Right forelimb (tissue), 1 donor: ENCODE results near the gene SLC9A3.
A peak's percentile ranks its signal among the peaks of the same experiment; 100 is the strongest.

Experiments
- DNase-seq: peaks from one replicate; pipeline ENCODE4 v3.0.0-alpha.2; 2018

Gene SLC9A3

DNA sequence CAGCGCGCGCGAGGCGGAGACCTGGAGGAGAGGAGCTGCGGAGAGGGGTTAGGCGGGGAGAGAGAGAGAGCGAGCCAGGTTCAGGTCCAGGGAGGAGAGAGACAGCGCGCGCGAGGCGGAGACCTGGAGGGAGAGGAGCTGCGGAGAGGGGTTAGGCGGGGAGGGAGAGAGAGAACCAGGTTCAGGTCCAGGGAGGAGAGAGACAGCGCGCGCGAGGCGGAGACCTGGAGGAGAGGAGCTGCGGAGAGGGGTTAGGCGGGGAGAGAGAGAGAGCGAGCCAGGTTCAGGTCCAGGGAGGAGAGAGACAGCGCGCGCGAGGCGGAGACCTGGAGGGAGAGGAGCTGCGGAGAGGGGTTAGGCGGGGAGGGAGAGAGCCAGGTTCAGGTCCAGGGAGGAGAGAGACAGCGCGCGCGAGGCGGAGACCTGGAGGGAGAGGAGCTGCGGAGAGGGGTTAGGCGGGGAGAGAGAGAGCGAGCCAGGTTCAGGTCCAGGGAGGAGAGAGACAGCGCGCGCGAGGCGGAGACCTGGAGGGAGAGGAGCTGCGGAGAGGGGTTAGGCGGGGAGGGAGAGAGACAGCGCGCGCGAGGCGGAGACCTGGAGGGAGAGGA, 49.9 kb downstream of the SLC9A3 start:
- DNase-seq: peak; percentile 30

DNA sequence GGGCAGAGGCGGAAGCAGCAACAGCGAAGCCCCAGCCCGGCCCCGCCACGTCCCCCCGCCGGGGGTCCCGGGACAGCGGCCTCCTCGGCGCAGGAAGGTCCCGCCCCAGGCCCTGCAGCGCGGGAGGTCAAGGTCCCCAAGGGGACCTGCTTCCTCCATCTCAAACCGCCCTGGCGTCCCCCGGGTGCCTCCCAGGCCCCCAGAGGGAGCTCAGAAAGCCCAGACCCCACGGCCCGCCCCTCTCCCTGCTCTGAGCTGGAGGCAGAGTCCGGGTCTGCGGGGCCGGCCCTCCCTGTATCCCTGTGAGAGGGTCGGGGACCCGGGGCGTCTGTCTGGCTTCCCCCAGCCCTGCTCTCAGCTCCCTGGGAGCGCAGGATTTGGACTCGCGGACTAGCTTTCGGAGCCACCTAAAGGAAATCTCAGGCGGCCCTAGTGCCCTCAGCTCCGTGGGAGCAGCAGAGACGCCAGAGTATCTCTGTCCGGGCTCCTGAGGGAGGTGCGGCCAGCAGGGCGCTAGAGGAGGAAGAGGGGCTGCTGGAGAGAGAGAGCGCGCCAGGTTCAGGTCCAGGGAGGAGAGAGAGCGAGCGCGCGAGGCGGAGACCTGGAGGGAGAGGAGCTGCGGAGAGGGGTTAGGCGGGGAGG, 50.6 kb downstream of the SLC9A3 start:
- DNase-seq: peak; percentile 66

DNA sequence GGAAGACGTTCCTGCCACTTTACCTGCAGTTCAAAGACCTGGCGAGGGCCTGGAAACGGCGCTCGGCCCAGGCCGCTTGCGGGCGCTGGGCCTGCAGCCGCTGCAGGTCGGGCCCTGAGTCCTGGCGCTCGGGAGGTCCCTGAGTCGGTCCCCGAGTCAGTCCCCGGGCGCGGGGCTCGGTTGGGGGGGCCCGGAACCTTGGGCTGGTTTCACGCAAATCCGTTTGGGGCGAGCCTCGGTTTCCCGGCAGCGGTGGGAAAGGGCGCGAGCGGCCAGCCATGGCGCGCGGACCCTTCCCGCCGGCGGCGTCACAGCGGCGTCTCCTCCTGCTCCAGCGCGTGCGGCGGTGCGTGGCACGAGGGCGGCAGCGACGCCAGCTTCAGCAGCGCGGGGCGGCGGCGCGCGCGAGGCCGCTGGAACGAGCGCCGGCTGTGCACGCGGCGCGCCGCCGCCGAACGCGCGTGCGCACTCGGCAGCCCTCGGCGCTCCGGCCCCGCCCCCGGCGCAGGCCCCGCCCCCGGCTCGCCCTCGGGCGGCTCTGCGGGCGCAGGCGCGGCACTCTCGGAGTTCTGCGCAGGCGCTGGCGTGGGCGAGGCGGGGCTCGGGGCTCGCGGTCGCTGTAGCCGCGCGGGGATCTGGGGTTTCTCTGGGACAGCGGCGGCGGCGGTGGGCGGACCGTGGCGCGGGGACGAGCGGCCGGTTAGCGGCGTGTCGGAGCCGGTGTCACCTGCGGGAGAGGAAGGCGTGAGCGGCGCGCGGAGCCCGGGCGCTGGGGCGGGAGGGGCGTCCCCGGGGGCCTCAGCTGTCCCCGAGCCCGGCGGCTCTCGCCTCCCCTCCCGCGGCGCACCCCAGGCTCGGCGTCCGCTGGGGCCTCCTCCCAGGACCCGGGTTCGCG, 51.3 kb downstream of the SLC9A3 start:
- DNase-seq: peak; percentile 93

DNA sequence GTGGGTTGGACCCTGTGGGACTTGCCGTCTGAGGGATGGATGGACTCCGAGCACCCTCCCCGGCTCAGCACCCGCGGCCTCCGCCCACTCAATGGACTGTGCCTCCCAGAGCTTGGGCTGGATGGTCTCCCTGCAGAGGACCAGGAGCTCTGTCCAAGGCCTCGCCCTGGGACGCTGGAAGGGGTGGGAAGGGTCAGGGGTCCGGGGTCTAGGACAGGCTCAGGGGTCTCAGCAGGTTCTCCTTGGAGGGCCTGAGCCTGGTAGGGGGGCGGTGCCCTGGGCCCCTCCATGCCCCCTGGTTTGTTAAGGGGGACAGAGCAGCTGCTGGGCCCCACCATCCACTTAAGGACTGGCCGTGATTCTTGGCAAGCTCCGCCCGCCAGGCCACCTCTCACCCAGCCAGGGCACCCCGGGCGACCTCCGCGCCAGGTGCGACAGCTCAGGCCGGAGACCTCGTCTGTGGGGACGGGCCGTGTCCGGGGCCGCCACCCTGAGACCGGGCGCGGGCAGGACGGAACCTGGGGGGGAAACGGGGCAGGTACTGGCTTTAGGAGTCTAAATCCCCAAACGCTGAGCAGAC, 52.1 kb downstream of the SLC9A3 start:
- DNase-seq: peak; percentile 42

DNA sequence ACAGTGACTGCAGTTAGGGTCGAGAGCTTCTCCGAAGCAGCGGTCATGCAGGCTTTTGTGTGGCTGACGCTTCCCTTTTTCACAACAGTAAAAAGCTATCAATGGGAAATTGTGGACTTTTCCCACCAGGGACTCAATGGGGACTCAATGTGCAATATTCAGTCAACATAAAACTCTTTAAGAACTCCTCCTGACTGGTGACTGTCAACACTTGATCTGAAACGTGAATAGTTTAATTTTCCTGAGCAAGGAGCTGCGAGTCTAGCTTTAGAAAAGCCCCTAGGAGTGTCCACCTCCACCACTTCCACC, 52.5 kb downstream of the SLC9A3 start:
- DNase-seq: no peak

DNA sequence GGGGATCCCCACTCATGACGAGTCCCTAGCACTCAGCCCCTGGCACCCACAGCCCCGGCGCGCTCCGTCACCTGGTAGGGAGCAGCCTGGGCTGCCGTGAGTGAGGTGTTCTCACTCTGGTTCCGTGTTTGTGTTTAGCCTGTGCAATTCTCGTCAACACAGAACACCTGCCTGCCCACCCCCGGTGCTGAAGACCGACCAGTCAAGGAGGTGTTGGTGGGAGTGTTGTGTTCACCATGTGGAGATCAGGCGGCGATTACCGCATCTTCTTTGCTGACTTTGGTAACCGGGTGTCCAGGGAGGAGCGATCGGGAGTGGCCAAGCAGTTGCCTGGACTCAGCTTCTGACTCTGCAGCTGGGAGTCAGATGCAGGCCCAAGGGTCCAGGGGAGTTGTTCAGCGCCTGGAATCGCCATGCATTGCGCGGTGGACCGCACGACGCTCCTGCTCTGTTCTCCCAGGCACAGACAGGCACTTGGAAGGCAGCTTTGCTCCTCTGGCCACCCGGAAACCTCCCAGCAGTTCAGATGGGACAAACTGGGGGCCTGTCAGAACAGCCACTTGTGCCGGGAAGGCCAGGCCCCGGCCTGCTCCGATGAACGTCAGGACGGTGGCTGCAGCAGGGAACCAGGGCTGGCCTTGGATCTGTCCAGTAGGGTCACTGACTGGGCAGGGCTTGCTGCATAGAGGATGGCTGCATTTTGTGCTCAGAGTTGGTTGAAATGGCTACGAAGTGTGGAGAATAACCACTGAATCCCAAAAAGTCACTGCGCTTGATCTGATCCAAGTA, 53.1 kb downstream of the SLC9A3 start:
- peak; percentile 41 for DNase-seq

DNA sequence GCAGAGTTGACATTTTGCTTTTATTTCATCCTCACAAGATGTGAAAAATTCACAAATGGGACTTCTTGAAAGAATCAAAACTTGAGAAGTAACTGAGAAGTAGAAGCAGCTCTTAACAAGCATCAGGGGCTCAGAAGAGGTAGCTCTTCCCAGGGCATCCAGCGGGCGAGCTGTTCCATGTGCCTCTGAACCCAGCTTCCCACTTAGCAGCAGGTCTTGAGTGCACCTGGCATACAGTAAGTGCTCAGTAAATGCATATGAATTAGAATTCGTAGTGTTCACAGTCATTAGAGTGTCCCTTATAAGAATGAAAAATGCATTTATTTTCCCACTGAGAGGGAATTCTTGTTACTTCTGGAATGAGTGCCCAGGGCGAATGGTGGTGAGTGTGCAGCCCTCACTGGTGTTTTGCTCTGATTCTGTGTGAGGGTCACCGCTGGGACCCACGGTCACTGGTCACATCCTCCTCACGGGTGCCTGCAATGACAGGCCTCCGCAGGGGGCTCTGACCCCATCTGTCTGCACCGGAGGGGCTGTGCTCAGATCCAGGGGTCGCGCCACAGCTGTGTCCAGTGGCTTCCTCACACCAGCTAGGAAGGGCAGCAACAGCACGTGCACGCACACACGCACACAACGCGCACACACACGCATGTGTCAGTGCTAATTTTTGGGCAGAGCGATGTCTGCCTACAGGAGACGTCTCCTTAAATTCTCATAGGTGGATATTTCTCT, 54.3 kb downstream of the SLC9A3 start:
- peak; percentile 32 for DNase-seq

DNA sequence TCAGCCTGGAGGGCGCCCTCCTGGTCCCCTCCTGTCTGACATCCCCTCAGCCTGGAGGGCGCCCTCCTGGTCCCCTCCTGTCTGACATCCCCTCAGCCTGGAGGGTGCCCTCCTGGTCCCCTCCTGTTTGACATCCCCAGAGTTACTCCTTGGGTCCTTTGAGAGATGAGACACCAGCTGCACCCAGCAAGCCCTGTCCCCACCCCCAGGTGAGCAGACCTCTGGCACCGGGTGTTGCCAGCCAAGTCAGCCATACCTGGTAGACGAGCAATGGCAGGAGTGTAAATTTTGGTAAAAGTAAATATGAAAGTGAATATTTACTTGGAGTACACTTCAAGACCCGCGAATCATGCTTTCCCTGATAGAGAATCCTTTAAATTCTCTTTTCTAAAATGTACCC, 55.8 kb downstream of the SLC9A3 start:
- DNase-seq: no peak

DNA sequence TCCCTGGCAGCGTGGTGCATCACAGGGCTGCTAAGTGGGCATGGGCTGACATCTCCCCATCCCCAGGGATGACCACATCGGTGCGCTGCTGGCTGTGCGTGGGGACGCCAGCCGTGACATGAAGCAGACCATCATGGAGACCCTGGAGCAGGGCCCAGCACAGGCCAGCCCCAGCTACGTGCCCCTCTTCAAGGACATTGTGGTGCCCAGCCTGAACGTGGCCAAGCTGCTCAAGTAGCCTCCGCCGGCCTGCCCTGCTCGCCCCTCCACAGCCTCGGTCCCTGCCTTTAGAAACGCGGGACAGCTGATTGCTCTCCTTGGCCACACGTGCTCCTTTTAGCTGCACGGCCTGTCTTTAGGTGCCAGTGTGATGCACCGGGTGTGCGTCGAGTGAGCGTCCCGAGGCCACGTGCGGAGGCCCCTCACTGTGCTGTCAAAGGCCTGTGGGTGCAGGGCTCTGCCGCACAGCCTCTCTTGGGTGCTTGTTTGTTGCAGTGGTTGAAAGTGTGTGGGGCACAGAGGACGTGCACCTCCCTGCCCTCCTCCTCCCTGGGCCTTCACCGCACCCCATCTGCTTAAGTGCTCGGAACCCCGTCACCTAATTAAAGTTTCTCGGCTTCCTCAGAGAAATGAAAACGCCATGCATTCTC, 57.5 kb downstream of the SLC9A3 start:
- peak; percentile 18 for DNase-seq

DNA sequence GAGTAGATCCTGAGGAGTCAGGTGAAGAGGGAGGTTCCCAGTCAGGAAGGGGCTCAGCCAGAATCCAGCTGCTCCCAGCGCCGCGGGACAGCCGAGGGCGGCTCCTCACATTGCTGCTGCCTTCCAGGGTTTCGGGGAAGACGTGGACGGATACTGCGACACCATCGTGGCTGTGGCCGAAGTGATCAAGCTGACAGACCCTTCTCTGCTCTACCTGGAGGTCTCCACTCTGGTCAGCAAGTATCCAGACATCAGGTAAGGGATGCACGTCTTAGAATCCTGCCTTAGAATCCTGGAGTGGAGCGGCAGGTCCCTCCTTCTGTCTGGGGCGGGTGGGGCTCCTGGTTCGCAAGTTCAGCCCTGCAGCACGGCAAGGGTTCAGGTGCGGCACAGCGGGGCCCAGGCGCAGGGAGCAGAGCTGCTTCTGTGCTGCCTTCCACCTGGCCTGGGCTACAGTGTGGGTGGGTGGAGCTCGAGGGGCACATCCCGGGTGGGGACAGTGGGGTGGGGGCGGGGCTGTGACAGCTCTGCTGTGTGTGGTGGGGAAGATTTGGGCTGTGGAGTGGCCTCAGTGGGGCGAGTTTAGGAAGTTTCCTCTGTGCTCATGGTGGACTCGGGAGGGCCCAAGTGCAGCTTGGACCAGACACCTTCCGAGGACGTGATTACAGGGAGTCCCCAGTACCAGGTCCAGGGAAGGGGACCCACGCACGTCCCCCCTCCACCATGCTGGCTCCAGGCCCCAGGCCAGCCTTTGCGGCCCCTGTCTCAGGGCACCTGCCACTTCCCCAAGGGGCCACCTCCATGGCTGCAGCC, 58.5 kb downstream of the SLC9A3 start:
- DNase-seq: peak; percentile 41

DNA sequence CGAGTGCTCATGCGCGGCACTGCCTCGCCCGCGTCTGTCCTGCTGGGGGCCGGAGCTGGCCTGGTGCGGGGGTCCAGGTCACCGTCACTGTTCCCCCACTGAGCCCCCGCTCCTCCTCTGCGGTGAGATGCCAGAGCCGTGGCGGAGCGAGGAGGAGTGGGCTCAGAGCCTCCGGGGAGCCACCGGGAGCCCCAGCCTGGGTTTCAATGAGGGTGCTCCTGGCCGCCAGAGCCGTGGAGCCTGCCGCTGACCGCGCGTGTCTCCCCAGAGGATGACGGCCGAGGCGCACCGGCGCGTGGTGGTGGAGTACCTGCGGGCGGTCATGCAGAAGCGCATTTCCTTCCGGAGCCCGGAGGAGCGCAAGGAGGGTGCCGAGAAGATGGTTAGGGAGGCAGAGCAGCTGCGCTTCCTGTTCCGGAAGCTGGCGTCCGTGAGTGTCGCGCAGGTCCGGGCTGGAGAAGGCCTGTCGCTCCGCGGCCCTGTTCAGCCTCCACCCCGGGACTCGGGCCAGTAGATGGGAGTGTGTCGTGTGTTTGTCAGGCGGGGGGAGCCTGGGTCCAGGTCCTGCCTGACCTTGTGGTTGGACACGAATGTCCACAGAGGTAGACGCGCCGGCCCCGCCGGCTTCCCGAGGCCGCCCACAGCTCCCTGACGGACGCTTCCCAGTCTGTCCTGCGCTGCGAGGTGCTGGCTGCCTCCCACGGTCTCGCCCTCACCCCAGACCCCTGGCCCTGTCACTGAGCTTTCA, 59.2 kb downstream of the SLC9A3 start:
- peak; percentile 37 for DNase-seq

DNA sequence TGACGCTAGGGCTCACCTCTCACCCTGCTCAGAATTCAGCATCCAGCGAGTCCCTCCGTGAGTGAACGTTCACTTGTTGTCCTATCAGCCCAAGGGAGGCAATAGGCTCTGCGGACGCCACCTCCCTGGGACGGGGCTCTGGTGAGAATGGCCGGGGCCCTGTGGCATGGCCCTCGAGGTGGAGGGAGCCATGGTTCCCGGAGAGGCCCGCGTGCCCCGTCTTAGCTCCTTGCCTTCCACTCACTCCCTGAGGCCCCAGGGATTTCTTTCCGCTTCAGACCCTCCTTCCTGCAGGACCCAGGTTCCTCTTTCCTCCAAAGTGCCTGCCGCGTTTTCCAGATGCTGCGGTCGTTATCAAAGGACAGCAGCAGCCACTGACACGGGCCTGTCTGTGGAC, 59.8 kb downstream of the SLC9A3 start:
- DNase-seq: no peak

DNA sequence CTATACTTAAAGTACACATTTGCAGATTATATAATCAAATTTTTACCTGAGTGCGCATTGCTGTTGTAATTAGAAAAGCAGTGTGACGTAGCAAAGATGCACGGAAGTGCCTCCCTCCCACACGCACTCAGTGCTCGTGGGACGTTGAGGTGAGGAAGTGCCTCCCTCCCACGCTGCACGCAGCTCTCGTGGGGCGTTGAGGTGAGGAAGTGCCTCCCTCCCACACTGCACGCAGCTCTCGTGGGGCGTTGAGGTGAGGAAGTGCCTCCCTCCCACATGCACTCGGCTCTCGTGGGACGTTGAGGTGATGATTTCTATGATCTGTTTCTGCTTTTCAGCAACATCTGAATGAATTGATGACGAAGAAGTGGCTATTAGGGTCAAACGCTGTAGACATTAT, 60.3 kb downstream of the SLC9A3 start:
- DNase-seq: no peak

DNA sequence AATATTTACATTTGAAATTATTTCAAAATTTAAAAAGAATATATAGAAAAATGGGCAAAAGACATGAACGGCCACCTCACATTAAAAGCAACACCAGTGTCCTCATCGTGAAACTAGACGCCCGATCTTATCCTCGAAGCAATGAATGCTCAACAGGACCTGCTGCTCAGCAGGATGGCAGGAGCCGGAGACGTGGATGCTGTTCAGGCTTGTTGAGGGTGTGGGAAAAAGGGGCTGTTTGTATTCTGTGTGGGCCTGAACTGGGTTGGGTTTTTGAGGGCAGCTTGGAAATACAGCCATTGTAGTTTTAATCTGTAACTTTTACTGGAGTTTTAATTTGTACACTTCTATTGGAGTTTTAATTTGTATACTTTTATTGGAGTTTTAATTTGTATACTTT, 60.9 kb downstream of the SLC9A3 start:
- peak; percentile 19 for DNase-seq

DNA sequence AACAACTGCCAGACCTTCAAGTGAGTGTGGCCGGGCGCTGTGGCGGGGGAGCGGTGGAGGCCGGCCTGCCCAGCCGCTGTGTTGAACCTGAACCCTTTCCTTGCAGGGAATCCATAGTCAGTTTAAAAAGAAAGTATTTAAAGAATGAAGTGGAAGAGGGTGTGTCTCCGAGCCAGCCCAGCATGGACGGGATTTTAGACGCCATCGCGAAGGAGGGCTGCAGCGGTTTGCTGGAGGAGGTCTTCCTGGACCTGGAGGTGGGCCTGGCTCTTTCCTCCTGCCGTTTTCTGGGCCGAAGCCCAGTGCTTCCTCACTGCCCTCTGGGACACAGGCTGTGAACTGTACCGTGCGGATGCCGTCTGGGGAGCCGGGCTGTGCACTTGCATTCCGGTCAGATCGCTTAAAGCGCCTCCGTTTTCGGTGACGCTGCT, 62.2 kb downstream of the SLC9A3 start:
- no peak for DNase-seq

DNA sequence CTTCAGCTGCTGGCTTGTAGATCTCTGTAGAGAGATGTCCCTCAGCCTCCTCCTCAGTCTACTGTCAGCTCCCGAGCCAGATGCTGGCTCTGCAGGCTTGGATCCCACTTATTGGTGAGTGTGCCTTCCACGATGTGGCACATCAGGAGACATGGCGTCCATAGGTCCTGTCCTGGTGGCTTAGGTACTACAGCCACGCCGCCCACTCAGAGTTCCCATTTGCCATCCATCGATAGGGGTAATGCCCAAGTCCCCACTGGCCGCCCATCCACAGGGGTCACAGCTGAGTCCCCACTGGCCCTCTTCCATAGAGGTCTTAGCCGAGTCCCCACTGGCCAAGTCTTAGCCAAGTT, 64.0 kb downstream of the SLC9A3 start:
- DNase-seq: peak; percentile 20

DNA sequence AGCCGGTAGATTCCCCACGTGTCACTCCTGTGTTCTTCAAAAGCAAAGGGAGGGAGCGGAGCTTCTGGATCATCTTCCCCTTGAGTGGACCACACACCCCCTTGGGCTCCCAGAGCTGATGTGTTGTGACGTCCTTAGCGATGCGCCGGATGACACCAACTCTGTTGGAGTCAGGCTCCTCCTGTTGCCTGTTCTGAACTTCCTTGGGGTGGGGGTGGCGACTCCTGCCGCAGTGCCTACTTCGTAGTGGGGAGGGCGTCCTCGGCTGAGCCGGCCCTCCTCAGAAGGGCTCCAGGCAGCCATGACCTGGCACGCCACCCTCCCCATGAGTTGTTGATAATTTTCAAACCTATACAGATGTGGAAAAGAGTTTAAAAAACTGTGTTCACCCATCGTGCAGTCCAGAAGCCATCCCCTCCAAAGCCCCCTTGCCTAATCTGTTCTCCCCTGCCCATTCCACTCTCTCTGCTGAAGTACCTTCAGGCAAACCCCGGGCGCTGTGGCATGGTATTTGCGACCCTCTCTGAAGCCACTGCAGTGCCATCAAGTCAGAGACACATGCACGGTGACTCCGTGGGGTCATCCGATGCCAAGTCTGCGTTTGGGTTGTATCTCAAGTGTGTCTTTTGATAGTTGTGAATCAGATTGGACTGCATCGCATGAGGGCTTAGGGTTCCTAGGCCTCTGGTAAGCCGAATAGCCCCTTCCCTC, 64.5 kb downstream of the SLC9A3 start:
- DNase-seq: peak; percentile 28

DNA sequence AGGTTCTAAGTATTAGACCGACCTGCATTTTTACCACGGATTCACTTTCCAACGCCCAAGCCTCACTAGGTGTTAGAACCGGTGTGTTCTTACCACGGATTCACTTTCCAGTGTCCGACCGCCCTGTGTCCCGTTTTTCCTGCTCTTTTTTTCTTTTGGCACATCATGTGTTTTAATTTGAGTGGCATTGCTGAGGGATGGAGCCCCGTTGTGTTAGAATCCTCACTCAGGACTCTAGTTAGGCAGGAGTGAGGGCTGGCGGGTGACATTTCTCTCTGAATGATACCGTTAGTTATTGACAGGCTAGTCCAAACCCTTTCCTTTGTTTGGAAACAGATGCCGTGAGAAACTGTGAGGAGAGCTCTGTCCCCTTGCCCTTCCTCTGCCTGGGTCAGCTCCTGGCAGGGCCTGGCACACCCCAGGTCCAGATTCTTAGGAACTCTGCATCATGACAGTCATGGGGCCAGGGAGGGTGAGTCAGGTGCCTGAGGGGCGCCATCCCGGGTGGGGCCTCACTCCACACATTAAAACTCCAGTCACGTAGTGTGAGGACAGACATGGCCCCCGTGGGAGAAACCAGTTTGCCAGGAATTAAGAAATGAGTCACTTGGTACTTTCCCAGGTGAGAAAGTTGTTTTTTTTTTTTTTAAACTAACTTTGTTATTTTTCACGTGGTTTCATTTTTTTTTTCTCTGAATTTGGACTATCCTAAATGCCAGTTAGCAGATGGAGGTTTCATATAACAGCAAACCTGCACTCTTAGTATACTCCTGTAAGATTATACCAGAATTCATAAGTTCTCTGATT, 65.5 kb downstream of the SLC9A3 start:
- DNase-seq: peak; percentile 16
